Activated CD4-positive, alpha-beta memory T cell treated with anti-CD3 and anti-CD28 coated beads for 36 hours (primary cell): Measurements from ENCODE around the gene RAB3IL1. TPM values are rescaled to one million over a fixed set of nuclear protein-coding genes. Genes with fewer than 3 reads are reported as not detected.

ENCODE experiments used
- CTCF ChIA-PET: fragments of 350-600 bp; sonication (Branson Sonifier 250); formaldehyde crosslinking; loops from one replicate; lab custom pipeline; 2021; ENCODE audit warnings: antibody characterized with exemption, inconsistent platforms; lab: Charles Lee
- POLR2A ChIA-PET: fragments of 350-600 bp; sonication (Branson Sonifier 250); formaldehyde crosslinking; loops from one replicate; lab custom pipeline; 2021; ENCODE audit warnings: antibody characterized with exemption; lab: Charles Lee
- DNase-seq: peaks from one replicate; pipeline ENCODE4 v3.0.0-alpha.2; 2020
- H3K27ac Mint-ChIP-seq: one replicate; pipeline ENCODE4 v1.8.0; 2021; ENCODE audit warnings: mixed read lengths
- H3K27me3 Mint-ChIP-seq: one replicate; pipeline ENCODE4 v1.8.0; 2021; ENCODE audit warnings: mixed read lengths
- H3K36me3 Mint-ChIP-seq: one replicate; pipeline ENCODE4 v1.8.0; 2021; ENCODE audit warnings: mixed read lengths
- H3K4me1 Mint-ChIP-seq: one replicate; pipeline ENCODE4 v1.8.0; 2021; ENCODE audit warnings: low read depth, mixed read lengths
- H3K4me3 Mint-ChIP-seq: one replicate; pipeline ENCODE4 v1.8.0; 2021; ENCODE audit warnings: mild to moderate bottlenecking, mixed read lengths
- H3K9me3 Mint-ChIP-seq: one replicate; pipeline ENCODE4 v1.8.0; 2021; ENCODE audit warnings: mixed read lengths
- intact Hi-C: fragments of 100-400 bp; cut with micrococcal nuclease; formaldehyde crosslinking; loops from one replicate; pipeline ENCODE4 v1.15.1; 2023
- total RNA-seq, 2 experiments: library from RNA; stranded (reverse); gene quantifications; one replicate each; pipeline ENCODE4 v1.2.3, GENCODE V29; 2021

The RAB3IL1 gene
- total RNA-seq, 2 experiments from 2014 or later = 0.10 to 0.21 TPM

GRCh38 chr11:61951484-61952135 is 34.2 kb upstream of the RAB3IL1 start:
- ChIA-PET POLR2A (interaction anchor here (1.2 kb wide), 1 partner anchor 8 kb away, joined by 4 read pairs; no protein-coding TSS in a partner anchor), CTCF (interaction anchor here (0.6 to 8.7 kb wide), 6 partner anchors 52 to 156 kb away, joined by 3 to 237 read pairs (median 7); no protein-coding TSS in a partner anchor)
- peaks cover 10% of the 10 kb centered on the region for H3K27me3 Mint-ChIP-seq
- no peak overlapping the region for H3K27ac Mint-ChIP-seq
- no peaks in the 10 kb centered on the region for H3K36me3 Mint-ChIP-seq
- peaks cover 7% of the 10 kb centered on the region for H3K4me1 Mint-ChIP-seq
- no peak overlapping the region for H3K4me3 Mint-ChIP-seq
- no peaks in the 10 kb centered on the region for H3K9me3 Mint-ChIP-seq
- DNase-seq = no peak
- intact Hi-C loops = no loop called here

GRCh38 chr11:61950035-61950547 is 32.7 kb upstream of the RAB3IL1 start, which contains the start of gene BEST1:
Gene BEST1, plus strand, starts transcription at chr11:61950351. Its CDS starts 1,456 bp downstream, at chr11:61951807.
- H3K27me3 Mint-ChIP-seq = peaks cover 4% of the 10 kb centered on the region
- H3K4me1 Mint-ChIP-seq = no peaks in the 10 kb centered on the region
- H3K9me3 Mint-ChIP-seq = no peaks in the 10 kb centered on the region
- no peak within 1 kb of the TSS for H3K4me3 Mint-ChIP-seq
- H3K27ac Mint-ChIP-seq = no peak within 1 kb of the TSS
- no peaks in the 10 kb centered on the region for H3K36me3 Mint-ChIP-seq
- ChIA-PET POLR2A (interaction anchor here (1.3 kb wide), 1 partner anchor 16 kb away, joined by 4 read pairs; no protein-coding TSS in a partner anchor), CTCF (interaction anchor here (1.5 to 8.7 kb wide), 4 partner anchors 51 to 158 kb away, joined by 3 to 237 read pairs (median 60); no protein-coding TSS in a partner anchor)
- DNase-seq = no peak
- intact Hi-C loops = no loop called here

- H3K27me3 Mint-ChIP-seq = peaks cover 2% of the 10 kb centered on the region
- intact Hi-C loops = no loop called here
- H3K4me1 Mint-ChIP-seq = no peaks in the 10 kb centered on the region
- no peak overlapping the region for H3K4me3 Mint-ChIP-seq
- H3K36me3 Mint-ChIP-seq = no peaks in the 10 kb centered on the region
- POLR2A ChIA-PET = interaction anchor here (0.6 to 1.3 kb wide), 2 partner anchors 14 to 17 kb away, joined by 3 to 4 read pairs; no protein-coding TSS in a partner anchor
- H3K9me3 Mint-ChIP-seq = no peaks in the 10 kb centered on the region
- CTCF ChIA-PET = interaction anchor here (0.9 to 8.7 kb wide), 5 partner anchors 8 to 159 kb away, joined by 3 to 237 read pairs (median 8); no protein-coding TSS in a partner anchor
- DNase-seq = peak; percentile 57
- H3K27ac Mint-ChIP-seq = no peak overlapping the region
Observed at GRCh38 chr11:61949169-61950034, 32.0 kb upstream of the RAB3IL1 start.

GRCh38 chr11:61948505-61948904 is 31.1 kb upstream of the RAB3IL1 start:
- H3K27me3 Mint-ChIP-seq = peaks cover 2% of the 10 kb centered on the region
- DNase-seq = no peak
- no peaks in the 10 kb centered on the region for H3K36me3 Mint-ChIP-seq
- no peaks in the 10 kb centered on the region for H3K9me3 Mint-ChIP-seq
- intact Hi-C loops = no loop called here
- ChIA-PET POLR2A (interaction anchor here (1.2 kb wide), 1 partner anchor 18 kb away, joined by 3 read pairs; the partner anchor contains the start of gene FTH1), CTCF (interaction anchor here (0.7 to 8.7 kb wide), 20 partner anchors 9 to 300 kb away, joined by 3 to 237 read pairs (median 6); partner anchors contain the start of genes FEN1, FTH1 and TMEM258)
- no peak overlapping the region for H3K27ac Mint-ChIP-seq
- no peak overlapping the region for H3K4me3 Mint-ChIP-seq
- H3K4me1 Mint-ChIP-seq = no peaks in the 10 kb centered on the region

- Mint-ChIP-seq H3K36me3 (no peaks in the 10 kb centered on the region), H3K9me3 (no peaks in the 10 kb centered on the region), H3K4me3 (no peak overlapping the region), H3K27me3 (peaks cover 2% of the 10 kb centered on the region), H3K27ac (no peak overlapping the region), H3K4me1 (no peaks in the 10 kb centered on the region)
- intact Hi-C loops = loop anchor here (1.0 to 2.0 kb wide), 4 partner anchors 48 to 150 kb away; no protein-coding TSS in a partner anchor
- ChIA-PET POLR2A (interaction anchor here (1.2 kb wide), 1 partner anchor 19 kb away, joined by 3 read pairs; the partner anchor contains the start of gene FTH1), CTCF (interaction anchor here (0.7 to 8.7 kb wide), 37 partner anchors 7 to 299 kb away, joined by 3 to 237 read pairs (median 5); partner anchors contain the start of genes FEN1, FTH1 and TMEM258)
- DNase-seq = peak; percentile 80
Observed at GRCh38 chr11:61947486-61948210, 30.3 kb upstream of the RAB3IL1 start.

GRCh38 chr11:61946894-61947293 is 29.5 kb upstream of the RAB3IL1 start:
- no peaks in the 10 kb centered on the region for H3K9me3 Mint-ChIP-seq
- no peak overlapping the region for H3K4me3 Mint-ChIP-seq
- ChIA-PET POLR2A (interaction anchor here (0.8 kb wide), 1 partner anchor 10 kb away, joined by 3 read pairs; no protein-coding TSS in a partner anchor), CTCF (interaction anchor here (0.8 to 8.7 kb wide), 31 partner anchors 8 to 161 kb away, joined by 3 to 237 read pairs (median 6); partner anchors contain the start of genes FADS2, FEN1, FTH1 and TMEM258)
- intact Hi-C loops = loop anchor here (1.0 to 2.0 kb wide), 4 partner anchors 48 to 150 kb away; no protein-coding TSS in a partner anchor
- H3K27me3 Mint-ChIP-seq = peaks cover 2% of the 10 kb centered on the region
- H3K27ac Mint-ChIP-seq = no peak overlapping the region
- no peaks in the 10 kb centered on the region for H3K36me3 Mint-ChIP-seq
- H3K4me1 Mint-ChIP-seq = no peaks in the 10 kb centered on the region
- no peak for DNase-seq

- no peaks in the 10 kb centered on the region for H3K9me3 Mint-ChIP-seq
- H3K4me3 Mint-ChIP-seq = no peak overlapping the region
- H3K4me1 Mint-ChIP-seq = no peaks in the 10 kb centered on the region
- POLR2A ChIA-PET = no interaction called here
- DNase-seq = no peak
- no peak overlapping the region for H3K27ac Mint-ChIP-seq
- H3K36me3 Mint-ChIP-seq = no peaks in the 10 kb centered on the region
- peaks cover 2% of the 10 kb centered on the region for H3K27me3 Mint-ChIP-seq
- CTCF ChIA-PET = interaction anchor here (0.6 to 8.7 kb wide), 6 partner anchors 21 to 147 kb away, joined by 3 to 237 read pairs (median 23); no protein-coding TSS in a partner anchor
- intact Hi-C loops = no loop called here
Observed at GRCh38 chr11:61945191-61945590, 27.8 kb upstream of the RAB3IL1 start.

- ChIA-PET POLR2A (no interaction called here), CTCF (interaction anchor here (0.7 to 4.1 kb wide), 2 partner anchors 9 to 41 kb away, joined by 4 to 17 read pairs; no protein-coding TSS in a partner anchor)
- no peak overlapping the region for H3K4me3 Mint-ChIP-seq
- peaks cover 3% of the 10 kb centered on the region for H3K36me3 Mint-ChIP-seq
- H3K4me1 Mint-ChIP-seq = no peaks in the 10 kb centered on the region
- intact Hi-C loops = no loop called here
- no peak overlapping the region for H3K27ac Mint-ChIP-seq
- peaks cover 15% of the 10 kb centered on the region for H3K9me3 Mint-ChIP-seq
- no peak for DNase-seq
- peaks cover 7% of the 10 kb centered on the region for H3K27me3 Mint-ChIP-seq
Observed at GRCh38 chr11:61940466-61940865, 23.1 kb upstream of the RAB3IL1 start.

- H3K36me3 Mint-ChIP-seq = peaks cover 3% of the 10 kb centered on the region
Observed at GRCh38 chr11:61935861-61936260, 18.5 kb upstream of the RAB3IL1 start.

GRCh38 chr11:61930933-61931332 is 13.6 kb upstream of the RAB3IL1 start:
- H3K36me3 Mint-ChIP-seq = no peaks in the 10 kb centered on the region
- no peak for DNase-seq
- ChIA-PET POLR2A (no interaction called here), CTCF (interaction anchor here (1.0 to 1.4 kb wide), 2 partner anchors 16 to 151 kb away, joined by 3 to 5 read pairs; no protein-coding TSS in a partner anchor)
- no peaks in the 10 kb centered on the region for H3K4me1 Mint-ChIP-seq
- intact Hi-C loops = no loop called here
- H3K27me3 Mint-ChIP-seq = peaks cover 7% of the 10 kb centered on the region
- H3K9me3 Mint-ChIP-seq = peaks cover 6% of the 10 kb centered on the region
- H3K27ac Mint-ChIP-seq = no peak overlapping the region
- no peak overlapping the region for H3K4me3 Mint-ChIP-seq

More at GRCh38 chr11:61935861-61936260, 18.5 kb upstream of the RAB3IL1 start:
- ChIA-PET POLR2A (no interaction called here), CTCF (interaction anchor here (2.1 kb wide), 1 partner anchor 146 kb away, joined by 7 read pairs; no protein-coding TSS in a partner anchor)
- Mint-ChIP-seq H3K27ac (no peak overlapping the region), H3K9me3 (peaks cover 20% of the 10 kb centered on the region), H3K4me3 (no peak overlapping the region), H3K27me3 (peaks cover 12% of the 10 kb centered on the region), H3K4me1 (no peaks in the 10 kb centered on the region)
- no peak for DNase-seq
- intact Hi-C loops = no loop called here
